Measurements from ENCODE around the gene CDC42EP3. TPM values are rescaled to one million over a fixed set of nuclear protein-coding genes. Genes with fewer than 3 reads are reported as not detected.
A peak's percentile ranks its signal among the peaks of the same experiment; 100 is the strongest.

Gene CDC42EP3
- total RNA-seq, 1 donor from 2014 or later, result 194 TPM

DNA sequence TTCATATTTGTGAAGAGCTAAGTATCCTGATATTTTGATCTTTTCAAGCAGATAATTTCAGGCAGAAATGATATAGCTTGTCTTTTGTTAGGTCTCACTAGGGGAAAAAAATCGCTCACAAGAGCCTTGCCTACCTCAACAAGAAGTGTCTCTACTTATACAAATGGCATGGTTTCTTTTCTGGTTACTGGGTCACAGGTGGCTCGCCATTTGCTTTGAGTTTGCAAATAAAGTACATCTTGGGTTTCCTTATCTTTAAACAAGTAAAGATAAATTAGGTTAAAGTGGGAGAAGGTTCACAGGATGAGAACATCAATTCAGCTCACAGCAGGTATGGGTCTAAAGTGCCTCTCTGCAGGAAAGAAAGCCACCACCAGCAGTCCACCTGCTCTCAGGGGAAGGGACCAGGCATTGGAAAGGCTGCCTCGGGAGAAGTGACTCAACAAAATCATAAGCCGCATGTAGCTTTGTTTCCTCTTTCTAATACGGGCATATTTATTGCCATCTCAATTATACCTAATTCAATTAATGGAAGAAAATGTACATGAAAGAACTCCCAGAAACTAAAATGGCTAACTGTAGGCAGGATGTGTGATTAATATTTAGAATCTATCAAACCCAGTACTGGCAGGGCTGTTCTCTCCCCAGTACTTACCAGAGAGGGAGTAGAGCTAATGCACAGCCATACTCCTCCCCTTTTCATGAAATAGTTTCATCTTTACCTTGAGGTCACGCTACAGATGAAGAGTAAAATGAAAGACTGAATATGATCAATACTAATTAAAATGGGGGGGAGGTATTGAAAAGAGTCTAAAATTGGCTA is 28.3 kb downstream of the CDC42EP3 start:
- DNase-seq (ENCODE audit: low spot score), result no peak
- intact Hi-C loops (cut with DNase I), result no loop called here

DNA sequence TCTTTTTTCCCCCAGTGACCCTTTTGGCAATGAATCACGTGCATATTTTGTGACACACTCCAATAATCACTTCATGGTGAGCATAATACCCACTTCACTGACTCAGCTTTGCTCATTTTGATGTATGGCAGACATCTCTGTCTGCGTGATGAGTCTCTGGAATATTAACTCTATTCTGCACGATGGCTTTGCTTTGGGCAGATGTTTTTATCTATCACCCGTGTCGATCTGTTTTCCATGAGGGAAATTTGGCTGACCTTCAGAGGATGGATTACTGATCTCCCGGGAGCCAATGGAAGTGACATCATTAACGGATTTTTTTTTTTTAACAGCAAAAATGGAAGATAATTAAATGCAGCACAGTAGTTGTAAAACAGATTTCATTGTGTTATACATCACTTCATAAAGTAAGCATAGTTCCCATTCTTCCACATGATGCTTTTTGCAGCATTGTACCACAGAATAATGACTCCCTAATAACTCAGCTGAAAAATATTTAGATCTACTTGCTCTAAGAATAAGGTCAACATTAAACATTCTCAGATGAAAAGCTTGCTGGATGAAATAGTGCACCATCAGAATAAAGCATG is 29.8 kb downstream of the CDC42EP3 start:
- intact Hi-C loops (cut with DNase I), result no loop called here
- DNase-seq (ENCODE audit: low spot score), result no peak

DNA sequence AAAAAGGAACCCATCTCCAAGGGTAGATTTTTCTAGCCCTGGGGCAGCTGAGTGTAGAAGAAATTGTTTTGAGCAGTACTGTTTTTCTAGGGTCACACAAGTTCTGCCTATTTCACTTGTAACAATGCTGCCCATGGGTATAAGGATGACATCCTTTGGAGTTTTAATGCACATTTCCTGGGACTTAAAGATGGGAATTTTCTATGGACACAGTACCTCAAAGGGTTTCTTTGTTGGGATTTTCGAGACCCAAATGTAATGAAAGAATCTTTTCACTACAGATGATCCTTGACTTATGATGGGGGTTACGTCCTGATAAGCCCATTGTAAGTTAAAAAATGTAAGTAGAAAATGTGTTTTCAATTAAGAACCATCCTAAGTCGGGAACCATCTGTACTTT is 31.8 kb downstream of the CDC42EP3 start:
- DNase-seq (ENCODE audit: low spot score), result no peak
- intact Hi-C loops (cut with DNase I), result loop anchor here (5.0 kb wide), 2 partner anchors 112 to 222 kb away; no protein-coding TSS in a partner anchor

DNA sequence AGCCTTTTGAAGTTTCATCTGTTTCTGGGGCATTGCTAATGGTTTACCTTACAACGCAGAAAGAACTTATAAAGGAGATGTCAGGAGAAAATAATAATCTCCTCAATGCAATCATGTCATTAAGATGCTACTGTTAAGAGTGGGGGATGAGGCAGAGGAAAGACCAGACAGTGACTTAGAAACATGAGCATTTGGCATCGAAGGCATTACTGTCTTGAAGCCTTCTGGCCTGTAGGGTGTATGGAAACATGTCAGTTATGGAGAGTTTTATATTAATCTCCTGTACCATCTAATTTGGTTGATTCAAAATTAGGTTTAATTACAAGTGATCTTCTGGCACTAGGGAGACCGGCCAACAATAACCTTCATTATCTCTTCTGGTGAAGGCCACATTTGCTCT is 32.5 kb downstream of the CDC42EP3 start:
- no peak for DNase-seq (ENCODE audit: low spot score)
- intact Hi-C loops (cut with DNase I), result loop anchor here (5.0 kb wide), 2 partner anchors 112 to 222 kb away; no protein-coding TSS in a partner anchor

DNA sequence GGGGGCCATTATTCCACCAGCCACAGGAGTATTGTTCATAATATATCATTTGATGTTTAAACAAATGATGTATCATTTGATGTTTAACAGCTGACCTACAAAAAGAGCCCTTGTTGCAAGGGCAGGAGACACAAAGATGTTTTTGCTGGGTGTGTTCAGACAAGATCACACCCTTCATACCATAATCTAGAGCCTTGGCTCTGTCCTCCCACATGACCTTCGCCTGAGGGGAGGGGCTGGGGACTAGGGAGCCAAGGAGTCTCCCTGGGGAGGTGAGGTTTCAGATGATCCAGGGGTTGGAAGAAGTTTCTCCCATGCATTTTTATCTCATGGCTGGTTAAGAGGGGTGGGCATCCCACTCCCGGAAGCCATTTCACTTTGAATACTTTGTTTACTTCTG is 33.5 kb downstream of the CDC42EP3 start:
- intact Hi-C loops (cut with DNase I), result loop anchor here (5.0 kb wide), 2 partner anchors 111 to 221 kb away; no protein-coding TSS in a partner anchor
- no peak for DNase-seq (ENCODE audit: low spot score)

DNA sequence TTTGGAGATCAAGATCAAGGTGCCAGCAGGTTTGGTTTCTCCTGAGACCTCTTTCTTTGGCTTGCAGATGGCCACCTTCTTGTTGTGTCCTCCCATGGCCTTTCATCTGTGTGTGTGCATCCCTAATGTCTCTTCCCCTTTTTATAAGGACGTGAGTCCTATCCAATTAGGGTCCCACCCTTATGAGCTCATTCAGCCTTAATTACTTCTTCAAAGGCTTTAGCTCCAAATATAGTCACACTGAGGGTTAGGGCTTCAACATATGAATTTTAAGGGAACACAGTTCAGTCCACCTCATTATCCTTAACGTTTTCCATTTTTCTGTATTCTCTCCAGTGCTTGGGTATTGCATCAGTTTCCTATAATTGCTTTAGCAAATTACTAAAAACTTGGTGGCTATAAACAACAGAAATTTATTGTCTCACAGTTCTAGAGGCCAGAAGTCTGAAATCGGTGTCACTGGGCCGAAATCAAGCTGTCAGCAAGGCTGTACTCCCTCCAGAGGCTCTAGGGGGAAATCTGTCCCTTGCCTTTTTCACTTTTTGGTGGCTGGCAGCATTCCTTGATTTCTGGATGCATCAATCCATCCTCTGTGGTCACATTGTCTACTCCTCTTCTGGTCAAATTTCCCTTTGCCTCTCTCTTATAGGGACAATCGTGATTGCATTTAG is 34.1 kb downstream of the CDC42EP3 start:
- no peak for DNase-seq (ENCODE audit: low spot score)
- intact Hi-C loops (cut with DNase I), result loop anchor here (5.0 kb wide), 2 partner anchors 110 to 220 kb away; no protein-coding TSS in a partner anchor

DNA sequence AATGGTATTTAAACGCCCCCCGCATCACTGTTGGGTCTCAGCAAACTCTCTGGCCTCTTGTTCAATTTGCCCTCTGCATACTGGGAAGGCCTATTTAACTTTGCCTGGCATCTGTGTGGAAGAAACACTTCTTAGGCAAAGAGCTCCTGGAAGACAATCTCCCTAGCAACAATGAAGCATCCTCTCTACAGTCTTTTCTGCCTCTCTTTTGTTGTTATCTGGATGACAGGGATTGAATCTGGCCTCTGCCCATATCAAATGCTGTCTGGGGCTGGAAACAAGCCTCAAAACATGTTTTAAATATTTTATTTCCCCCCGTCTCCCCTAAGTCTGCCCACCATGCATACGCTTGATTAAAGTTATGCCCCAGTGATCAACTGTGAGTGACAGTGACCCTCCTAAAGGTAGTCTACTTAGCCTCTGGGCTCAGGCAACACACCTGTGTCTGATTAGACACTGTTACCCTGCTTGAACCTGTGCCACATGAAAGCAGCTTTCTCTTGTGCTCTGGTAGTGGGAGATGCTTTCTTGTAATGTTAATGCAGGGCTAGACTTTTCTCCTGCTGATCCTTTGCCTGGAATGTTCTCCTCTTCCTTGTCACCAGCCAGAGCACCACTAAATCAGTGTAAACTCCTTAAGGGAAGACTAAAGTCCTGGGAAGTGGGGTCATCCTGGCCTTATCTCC is 34.9 kb downstream of the CDC42EP3 start:
- intact Hi-C loops (cut with DNase I), result loop anchor here (5.0 kb wide), 2 partner anchors 109 to 219 kb away; no protein-coding TSS in a partner anchor
- DNase-seq (ENCODE audit: low spot score), result no peak

DNA sequence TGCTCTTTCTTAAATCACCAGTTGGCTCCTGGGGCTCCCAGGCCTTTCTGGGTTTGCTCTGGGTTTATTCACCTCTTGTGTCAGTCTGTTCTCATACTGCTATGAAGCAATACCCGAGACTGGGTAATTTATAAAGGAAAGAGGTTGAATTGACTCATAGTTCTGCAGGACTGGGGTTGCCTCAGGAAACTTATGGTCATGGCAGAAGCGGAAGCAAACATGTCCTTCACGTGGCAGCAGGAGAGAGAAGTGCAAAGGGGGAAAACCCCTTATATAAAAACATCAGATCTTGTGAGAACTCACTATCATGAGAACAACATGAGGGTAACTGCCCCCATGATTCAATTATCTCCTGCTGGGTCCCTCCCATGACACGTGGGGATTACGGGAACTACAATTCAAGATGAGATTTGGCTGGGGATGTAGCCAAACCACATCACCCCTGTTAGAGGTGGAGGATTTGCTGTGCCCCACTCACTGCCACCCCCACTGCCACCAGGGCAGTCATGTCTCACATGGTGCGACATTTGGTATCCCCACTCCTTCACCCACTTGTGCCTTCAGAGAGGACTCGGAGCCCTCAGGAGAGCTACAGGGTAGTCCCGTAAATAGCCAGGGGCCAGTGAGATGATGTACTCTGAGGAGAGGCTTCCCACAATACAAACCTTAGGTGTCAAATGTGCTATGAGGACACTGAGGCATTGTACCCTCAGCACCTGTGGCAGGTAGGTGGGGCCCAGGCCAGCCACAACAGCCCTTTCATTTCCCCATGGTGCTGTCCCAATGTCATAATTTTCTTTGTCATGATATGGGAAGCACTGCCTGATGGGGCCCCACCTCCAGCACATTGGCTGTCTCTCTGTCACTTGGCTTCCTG is 35.7 kb downstream of the CDC42EP3 start:
- intact Hi-C loops (cut with DNase I), result loop anchor here (5.0 kb wide), 2 partner anchors 108 to 218 kb away; no protein-coding TSS in a partner anchor
- DNase-seq (ENCODE audit: low spot score), result peak; percentile 78

DNA sequence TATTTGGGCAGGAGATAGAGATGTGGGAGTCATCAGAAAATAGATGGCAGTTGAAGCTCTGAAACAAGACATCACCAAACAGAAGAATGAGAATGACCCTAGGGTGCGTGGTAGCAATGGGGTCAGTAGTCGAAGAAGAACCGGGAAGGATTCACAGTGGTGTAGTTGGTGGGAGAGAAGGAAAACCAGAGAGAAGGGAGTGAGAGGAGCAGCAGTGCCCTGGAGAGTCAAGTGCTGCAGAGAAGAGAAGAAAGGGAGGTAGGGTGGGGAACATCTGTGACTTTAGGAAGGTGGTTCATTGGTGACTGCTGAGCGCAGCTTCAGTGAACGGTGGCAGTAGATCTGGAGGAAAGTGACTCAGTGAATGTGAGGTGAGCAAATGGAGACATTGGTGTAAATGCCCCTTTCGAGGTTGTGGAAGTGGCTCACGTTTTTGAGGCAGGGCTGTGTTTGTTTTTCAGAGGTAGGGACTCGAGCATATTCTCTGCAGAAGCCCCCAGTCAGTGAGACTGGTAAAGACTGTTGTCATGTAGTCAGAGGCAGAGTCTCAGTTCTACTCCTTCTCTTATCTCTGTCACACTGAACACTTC is 36.4 kb downstream of the CDC42EP3 start:
- intact Hi-C loops (cut with DNase I), result loop anchor here (5.0 kb wide), 2 partner anchors 108 to 218 kb away; no protein-coding TSS in a partner anchor
- no peak for DNase-seq (ENCODE audit: low spot score)

DNA sequence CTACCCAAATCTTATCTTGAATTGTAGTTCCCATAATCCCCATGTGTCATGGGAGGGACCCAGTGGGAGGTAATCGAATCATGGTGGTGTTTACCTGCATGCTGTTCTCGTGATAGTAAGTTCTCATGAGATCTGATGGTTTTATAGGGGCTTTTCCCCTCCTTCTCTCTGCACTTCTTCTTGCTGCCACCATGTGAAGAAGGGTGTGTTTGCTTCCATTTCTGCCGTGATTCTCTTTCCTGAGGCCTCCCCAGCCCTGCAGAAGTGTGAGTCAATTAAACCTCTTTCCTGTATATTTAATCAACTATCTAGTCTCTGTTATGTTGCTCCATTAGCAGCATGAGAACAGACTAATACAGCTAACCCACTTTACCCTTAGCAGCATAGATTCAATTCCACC is 37.6 kb downstream of the CDC42EP3 start:
- no peak for DNase-seq (ENCODE audit: low spot score)
- intact Hi-C loops (cut with DNase I), result no loop called here

DNA sequence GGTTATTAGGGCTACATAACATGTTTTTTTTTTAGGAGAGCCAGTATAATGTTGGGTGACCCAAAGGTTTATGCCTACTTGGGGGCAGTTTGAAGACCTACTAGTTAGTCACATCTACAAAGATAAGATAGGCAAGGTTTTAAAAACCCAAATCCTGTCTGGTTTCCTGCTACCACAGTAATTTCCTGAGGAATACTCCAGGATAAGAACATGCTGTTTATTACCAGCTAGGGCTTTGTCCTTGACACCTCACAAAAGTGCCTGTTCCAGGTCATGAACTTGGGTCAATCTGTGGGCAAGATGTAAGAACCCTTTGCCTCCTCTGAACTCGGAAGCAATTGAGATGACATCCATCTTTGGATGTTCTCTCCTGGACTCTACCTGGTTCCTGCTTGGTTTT is 38.2 kb downstream of the CDC42EP3 start:
- intact Hi-C loops (cut with DNase I), result no loop called here
- no peak for DNase-seq (ENCODE audit: low spot score)

DNA sequence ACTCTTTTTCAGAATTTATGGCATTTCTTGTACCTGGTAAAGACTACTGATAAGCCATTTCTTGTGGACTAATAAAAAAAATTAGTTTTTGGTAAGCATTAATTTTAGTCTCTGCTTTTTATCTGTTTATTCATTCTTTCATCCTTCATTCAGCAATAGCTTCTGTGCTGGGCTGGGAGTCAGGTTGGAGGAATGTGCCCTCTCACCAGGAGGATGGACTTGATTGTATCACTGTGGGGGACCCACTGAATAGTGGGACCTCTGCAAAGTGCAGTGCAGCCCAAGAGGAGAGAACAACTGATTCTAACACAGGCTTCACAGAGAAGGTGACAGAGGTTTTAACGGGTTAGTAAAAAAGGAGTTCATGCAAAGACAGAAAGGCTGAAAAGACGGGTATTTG is 39.1 kb downstream of the CDC42EP3 start:
- DNase-seq (ENCODE audit: low spot score), result no peak

DNA sequence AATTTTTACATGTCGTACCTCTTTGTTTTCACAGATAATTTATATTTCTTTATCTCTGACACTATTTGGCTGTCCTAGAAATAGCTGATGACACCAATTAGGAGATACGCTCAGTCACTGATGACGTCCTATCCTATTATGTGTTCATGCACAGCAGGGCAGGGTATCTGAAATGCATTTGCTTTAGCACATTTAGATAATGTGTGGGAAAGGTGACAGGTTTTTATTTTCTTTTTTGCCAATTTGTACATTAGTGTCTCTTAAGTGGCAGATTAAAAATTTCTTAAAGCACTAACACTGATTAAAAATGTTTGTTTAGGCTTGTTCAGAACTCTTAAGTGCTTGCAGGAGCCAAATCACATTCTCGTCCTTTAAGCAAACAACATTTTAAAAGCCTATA is 39.7 kb downstream of the CDC42EP3 start:
- no peak for DNase-seq (ENCODE audit: low spot score)
- intact Hi-C loops (cut with DNase I), result no loop called here

More for the DNA sequence above, 39.1 kb downstream of the CDC42EP3 start:
- intact Hi-C loops (cut with DNase I), result no loop called here

DNA sequence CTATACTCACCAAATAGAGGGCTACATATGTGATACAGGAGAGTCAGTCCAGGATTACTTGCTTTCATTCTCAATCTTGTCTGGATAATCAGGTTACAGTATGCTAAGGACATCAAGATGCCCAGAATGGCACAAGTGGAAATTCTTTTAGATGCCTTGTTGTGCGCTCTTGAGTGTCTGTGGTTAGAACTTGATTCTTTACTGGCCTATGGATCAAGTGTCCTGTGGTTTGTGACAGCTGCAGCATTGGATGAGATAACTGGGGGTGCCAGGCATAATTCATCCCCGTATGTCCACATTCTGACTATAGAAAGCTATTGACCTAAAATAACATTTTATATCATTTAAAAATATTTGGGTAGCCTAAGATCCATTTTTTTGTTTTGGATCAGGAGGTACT is 40.1 kb downstream of the CDC42EP3 start:
- intact Hi-C loops (cut with DNase I), result no loop called here
- DNase-seq (ENCODE audit: low spot score), result no peak

DNA sequence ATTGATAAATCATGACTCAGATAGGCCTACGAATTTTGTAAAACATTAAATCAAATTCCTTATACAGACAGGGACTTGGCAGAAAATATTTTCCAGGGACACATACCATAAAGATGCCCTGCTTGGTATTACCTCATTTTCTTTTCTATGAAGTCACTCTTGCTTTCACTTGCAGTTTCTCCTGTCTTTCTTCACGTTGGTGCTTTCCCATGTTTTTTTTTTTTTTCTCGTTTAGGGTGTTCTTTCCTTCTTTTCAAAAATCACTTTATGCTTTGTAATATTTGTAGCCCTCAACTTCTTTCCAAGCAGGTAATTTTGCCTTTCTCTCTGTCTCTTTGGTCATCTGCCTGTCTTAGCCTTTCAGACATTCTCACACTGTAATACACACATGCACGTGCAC is 40.7 kb downstream of the CDC42EP3 start:
- intact Hi-C loops (cut with DNase I), result no loop called here
- DNase-seq (ENCODE audit: low spot score), result no peak

DNA sequence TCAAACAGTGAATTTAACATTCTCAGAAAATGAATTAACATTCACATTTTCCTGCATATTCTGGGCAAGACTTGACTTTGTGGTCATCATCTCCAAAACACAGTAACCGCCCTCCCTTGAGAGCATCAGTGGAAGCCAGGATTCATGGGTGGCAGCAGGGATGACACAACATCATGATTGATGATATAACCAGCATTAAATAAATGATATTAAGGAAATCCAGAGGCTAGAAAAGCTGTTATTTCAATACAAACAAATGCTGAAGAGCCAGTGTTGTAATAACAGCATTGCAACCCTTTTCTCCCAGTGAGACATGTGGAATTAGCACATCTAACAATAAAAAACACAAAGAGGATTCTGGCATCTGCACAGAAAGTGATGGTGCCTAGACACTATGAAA is 41.1 kb downstream of the CDC42EP3 start:
- intact Hi-C loops (cut with DNase I), result no loop called here
- no peak for DNase-seq (ENCODE audit: low spot score)

DNA sequence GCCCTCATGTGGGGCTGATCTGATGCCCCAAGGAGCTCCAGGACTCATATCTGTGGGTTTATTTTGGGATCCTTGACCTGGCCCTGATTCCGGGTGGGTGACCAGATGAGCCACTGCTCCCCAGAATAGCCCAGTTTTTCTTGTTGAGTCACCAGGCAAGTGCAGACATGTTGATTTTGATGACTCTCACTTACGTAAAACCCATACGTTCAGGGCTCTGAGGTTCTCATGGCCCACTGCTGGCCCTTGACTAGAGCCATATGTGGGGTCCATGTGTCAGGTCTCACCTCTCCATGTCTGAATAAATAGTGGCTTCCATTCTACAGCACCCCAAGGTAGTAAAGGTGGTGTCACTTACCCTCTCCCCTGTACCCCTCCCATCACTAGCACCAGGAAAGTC is 41.9 kb downstream of the CDC42EP3 start:
- DNase-seq (ENCODE audit: low spot score), result no peak
- intact Hi-C loops (cut with DNase I), result no loop called here

DNA sequence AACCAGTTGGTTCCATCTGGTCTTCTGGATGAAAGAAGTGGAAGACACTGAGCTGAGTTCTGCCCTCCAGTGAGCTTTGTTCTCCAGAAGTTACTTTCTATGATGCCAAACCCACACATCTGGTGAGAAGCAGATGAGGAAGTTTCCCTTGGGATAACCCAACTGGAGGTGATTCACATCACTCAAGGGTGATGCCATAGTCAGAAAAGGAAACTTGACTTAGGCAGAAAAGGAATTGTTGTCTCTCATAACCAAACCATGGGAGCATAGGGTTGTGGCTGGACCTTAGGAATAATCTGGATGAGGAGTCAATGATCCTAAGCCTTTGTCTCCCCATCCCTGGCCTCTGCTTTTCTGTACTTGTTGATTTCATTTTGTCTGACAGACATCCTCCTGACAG is 43.7 kb downstream of the CDC42EP3 start:
- intact Hi-C loops (cut with DNase I), result no loop called here

More for the DNA sequence above, 43.7 kb downstream of the CDC42EP3 start:
- no peak for DNase-seq (ENCODE audit: low spot score)

All from cardiac septum (tissue), 1 donor.